HG03575 (cell line): ENCODE data around the gene CLIC3.

Source experiments
- ATAC-seq: cut with Tn5 transposase; IDR thresholded peaks from one replicate; pipeline ENCODE4 v1.9.1; 2021; ENCODE audit not compliant: unreplicated experiment, insufficient number of reproducible peaks, low FRiP score; ENCODE audit errors: extremely low read depth

Gene CLIC3

GRCh38 chr9:136972743-136973142, 23.6 kb downstream of the CLIC3 start:
- ATAC-seq = no peak

DNA sequence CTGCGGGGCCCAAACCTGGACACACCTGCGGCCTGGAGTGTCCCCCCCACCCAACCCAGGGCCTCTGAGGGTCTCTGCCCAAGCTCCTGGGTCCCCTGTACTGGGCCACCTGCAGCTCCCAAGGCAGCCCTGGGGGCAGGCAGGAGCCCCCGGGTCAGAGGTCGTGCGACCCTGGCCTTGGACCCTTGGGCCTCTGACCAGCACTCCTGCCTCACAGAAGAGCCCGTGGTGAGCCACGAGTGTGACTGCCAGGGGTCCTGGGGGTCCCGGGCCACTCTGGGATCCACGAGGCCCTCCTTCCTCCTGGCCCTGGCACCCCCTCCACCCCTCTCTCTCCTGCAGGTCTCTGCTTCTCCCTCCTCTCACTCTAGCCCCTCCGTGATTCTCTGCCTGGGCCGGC, 24.0 kb downstream of the CLIC3 start:
- ATAC-seq = no peak

DNA sequence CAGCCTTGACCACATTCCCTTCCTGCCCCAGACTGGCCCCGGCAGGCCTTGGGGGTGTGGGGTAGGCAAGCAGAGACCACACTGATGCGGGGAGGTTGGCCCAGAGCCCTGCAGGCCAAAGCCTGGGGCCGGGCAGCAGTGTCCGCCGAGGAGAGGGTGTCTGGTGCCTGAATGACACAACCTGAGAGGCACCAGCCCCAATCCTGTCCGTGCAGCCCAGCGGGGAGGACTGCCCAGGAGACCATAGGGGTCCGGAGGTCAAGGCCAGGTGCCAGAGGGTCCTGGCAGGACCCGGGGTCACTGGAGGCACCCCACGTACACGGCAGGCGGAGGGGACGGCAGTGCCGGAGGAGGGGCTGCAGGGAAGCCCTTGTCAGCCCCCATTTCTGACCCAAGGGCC, 24.6 kb downstream of the CLIC3 start:
- ATAC-seq = no peak

GRCh38 chr9:136970361-136970760, 26.0 kb downstream of the CLIC3 start:
- no peak for ATAC-seq

- no peak for ATAC-seq
Observed at GRCh38 chr9:136969774-136970173, 26.6 kb downstream of the CLIC3 start.

DNA sequence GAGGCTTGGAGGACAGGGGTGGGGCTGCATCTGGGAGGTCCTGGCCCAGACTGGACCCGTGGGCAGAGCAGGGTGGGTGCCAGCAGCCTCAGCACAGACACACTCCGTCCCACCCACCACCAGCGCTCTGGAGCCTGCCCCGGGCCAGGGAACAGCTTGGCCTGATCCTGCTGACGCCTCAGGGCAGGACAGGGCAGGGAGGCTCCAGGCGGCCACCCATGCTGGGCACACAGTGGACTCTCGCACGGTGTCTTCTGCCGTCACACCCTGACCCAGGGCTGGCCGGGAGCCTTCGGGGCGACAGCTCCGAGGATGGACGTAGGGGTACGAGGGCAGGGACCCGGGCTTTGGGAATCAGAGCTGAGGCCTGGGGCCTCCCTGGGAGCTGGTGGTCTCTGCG, 27.2 kb downstream of the CLIC3 start:
- no peak for ATAC-seq

DNA sequence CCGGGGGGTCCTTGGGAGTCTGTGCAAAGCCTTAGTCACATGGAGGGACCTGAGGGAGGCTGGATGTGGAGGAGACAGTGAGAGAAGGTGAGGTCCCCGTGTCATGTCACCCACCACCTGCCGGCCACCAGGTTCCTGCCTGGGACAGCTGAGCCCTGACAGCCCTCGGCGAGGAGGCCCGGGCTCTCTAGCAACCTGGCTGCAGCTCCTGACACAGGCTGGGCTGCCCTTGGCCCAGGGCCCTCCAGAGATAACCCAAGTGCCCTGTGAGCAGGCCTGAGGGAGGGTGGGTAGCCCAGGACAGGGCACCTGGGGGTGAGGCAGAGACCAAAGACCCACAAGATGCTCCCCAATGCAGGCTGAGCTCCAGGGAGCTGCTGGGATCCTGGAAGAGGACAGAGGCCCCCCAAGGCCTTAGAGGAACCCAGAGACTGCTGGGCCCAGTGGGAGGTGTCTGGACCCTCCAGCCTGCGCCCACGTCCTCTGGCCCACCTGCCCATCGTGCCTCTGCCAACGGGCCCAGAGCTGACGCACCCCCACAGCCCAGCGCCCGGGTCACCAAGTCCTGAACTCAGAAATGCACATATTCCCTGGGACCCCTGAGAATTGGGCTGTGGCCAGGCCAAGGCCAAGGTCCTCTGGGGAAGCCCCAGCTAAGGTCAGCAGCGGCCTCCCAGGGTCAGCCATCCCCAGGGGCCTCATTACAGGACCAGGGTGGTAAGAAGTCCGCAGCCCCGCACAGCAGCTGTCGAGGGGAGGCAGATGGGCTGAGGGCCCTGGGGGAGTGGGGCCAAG, 27.8 kb downstream of the CLIC3 start:
- ATAC-seq = no peak

DNA sequence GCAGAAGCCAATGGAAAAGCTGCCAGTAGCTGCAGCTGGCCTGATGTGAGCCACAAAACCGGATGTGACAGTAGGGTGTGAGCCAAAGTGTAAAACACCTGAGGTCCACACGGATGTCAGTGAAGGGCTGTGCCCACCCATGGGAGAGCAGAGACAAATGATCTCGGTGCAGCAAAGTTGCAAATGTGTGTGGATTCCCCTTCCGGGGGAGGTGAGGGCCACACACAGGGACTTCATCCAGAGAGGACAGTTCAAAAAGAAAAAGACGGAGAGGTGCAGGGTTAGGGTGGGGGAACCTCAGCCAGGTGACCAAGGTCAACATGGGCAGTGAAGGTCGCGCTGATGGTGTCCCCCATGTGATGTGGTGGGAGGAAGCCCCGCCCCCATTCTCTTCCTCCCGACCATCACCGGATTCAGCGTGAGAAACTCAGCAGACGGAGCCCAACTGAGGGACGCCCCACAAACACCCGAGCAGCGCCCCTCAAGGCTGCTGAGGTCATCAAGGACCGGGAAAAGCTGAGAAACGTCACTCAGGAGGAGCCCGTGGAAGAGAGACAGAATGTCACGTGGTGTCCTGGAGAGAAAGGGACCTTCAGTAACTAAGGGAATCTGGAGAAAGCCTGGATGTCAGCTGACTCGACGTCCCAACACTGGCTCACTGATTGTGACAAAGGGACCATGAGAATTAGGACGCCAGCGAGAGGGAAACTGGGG, 30.4 kb downstream of the CLIC3 start:
- ATAC-seq = no peak

DNA sequence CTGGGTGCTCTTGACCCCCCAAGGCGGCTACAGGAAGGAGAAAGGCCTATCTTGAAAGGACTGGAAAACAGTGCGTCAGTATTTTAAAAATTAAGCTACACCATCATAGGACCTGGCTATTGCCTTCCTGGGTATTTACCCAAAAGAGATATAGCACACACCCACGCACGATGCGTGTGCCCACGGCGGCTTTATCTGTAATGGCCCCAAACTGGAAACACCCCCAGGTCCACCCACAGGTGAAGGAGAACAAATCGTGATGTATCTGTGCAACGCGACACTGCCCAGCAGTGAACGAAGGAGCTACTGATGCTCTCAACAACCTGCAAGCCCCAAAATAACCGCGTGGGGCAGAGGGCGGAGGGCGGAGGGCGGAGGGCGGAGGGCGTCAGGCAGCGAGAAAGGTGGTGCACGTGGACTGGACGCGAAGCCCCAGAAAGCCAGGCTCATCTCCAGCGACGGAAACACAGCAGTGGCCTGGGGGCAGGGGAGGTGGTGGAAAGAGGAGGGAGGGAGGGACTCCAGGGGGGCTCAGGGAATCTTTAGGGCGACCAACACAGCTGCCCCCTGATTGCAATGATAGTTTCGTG, 31.4 kb downstream of the CLIC3 start:
- ATAC-seq = no peak

GRCh38 chr9:136964171-136964689, 32.1 kb downstream of the CLIC3 start:
- no peak for ATAC-seq

DNA sequence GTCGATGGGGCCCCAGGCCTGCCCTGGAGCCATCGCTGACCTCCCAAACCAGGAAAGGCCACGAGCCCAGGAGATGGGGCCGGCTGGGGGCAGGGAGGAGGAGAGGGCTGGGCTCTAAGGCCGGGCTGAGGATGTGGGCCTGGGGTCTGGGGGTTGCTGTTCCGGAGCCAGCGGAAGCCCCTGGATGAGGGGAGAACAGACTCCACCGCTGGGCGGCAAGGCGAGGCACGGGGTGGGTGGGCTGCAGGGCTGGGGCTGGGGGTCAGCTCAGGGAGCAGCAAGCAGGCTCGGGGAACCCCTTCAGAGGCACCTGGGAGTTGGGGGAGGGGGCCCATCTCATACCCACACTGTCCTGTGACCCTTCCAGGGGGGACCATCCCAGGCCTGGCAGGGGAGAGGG, 32.6 kb downstream of the CLIC3 start:
- no peak for ATAC-seq

DNA sequence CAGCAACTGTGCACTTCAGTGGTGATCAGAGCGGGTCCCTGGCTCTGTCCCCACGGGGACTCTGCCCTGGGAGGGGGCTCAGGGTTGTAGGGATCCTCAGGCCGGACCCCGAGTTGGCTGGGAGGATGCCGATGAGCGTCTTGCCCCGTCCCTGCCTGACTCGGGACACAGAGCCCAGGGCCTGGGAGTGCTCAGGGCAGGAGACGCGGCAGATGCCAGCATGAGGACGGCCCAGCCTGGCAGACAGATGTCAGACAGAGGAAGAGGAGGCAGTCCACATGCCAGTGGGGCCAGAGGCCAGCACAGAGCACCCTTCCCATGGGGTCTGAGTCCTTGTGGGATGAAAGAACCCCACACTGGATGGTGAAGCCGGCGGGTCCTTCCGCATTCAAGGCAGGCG, 33.0 kb downstream of the CLIC3 start:
- no peak for ATAC-seq

GRCh38 chr9:136962701-136963248, 33.6 kb downstream of the CLIC3 start:
- ATAC-seq = no peak

GRCh38 chr9:136962163-136962562, 34.2 kb downstream of the CLIC3 start:
- ATAC-seq = no peak

DNA sequence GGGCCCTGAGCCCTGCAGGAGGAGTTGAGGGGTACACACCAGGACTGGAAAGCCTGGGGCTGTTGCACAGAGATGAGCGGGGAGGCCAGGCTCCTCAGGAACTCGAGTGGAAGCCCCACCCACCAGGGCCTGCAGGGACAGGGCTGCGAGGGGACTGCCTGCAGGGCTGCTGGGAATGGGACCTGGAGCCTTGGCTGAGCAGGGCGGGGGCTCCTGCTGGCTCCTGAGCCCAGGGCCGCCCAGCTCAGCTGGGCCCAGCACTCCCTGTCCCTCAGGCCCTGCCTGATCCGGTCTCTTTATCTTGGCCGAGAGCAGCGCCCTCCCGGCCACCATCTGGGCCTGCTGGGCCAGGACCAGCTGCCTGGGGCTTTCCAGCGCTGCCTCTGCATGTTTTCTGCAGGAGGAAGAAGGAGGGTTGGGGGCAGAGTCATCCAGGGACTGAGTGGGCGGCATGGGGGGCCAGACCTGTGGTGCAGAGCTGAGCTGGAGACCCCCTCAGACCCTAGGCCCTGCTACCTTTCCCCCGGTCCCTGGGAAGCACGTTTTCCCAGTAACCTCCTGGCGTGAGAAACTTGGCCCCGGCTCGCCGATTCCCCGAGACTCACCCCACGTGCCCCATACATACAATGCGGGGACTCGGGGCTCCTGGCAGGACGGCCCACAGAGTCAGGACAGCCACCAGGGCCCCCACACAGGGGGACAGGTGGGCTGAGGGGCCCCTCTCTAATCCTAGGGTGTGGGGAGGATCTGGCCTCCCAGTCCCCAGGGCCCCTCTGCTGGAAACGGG, 34.9 kb downstream of the CLIC3 start:
- no peak for ATAC-seq

GRCh38 chr9:136960938-136961275, 35.5 kb downstream of the CLIC3 start:
- no peak for ATAC-seq

DNA sequence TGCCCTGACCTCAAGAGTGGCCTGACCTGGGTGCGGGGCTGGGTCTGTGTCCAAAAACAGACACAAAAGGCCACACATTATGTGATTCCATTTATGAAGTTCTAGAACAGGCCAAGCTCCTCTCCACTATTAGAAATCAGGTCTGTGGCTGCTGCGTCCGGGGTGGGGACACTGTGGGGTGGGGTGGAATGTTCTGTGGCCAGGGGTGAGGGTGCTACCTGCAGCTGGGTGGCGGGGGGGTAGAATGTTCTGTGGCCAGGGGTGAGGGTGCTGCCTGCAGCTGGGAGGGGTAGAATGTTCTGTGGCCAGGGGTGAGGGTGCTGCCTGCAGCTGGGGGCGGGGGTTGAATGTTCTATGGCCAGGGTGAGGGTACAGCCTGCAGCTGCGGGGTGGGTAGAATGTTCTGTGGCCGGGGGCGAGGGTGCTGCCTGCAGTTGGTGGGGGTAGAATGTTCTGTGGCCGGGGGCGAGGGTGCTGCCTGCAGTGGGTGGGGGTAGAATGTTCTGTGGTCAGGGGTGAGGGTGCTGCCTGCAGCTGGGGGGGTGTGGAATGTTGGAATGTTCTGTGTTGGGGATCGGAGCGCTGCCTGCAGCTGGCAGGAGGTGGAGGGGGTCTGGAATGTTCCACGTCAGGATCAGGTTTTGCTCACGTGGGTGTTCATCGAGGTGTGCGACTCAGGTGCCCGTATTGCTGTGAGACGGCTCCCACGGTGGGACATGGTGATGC, 36.0 kb downstream of the CLIC3 start:
- no peak for ATAC-seq
